ENCODE results near the gene DEDD. TPM values are rescaled to one million over a fixed set of nuclear protein-coding genes. Genes with fewer than 3 reads are reported as not detected.

Gene DEDD
- total RNA-seq, 1 experiment from 2014 or later: 40.4 TPM

- no peaks in the 10 kb centered on the region for H3K9me3 Mint-ChIP-seq (ENCODE audit: low read depth, unreplicated experiment)
- DNase-seq: no peak
- no peak for TF ChIP-seq CTCF (IDR thresholded peaks at IDR 0.05; ENCODE audit: unreplicated experiment)
- no peaks in the 10 kb centered on the region for H3K27me3 Mint-ChIP-seq (ENCODE audit: unreplicated experiment)
- intact Hi-C loops (cut with micrococcal nuclease; ENCODE audit: unreplicated experiment): loop anchor here (5.0 kb wide), 1 partner anchor 32 kb away; the partner anchor contains the start of gene USF1
- CTCF ChIA-PET: interaction anchor here (2.1 kb wide), 1 partner anchor 10 kb away, joined by 4 read pairs; the partner anchor contains the start of gene NECTIN4
- H3K4me3 Mint-ChIP-seq (ENCODE audit: low read depth, unreplicated experiment): no peak overlapping the region
- no TSS peak for BruUV-seq (replicated peaks)
- H3K27ac Mint-ChIP-seq (ENCODE audit: unreplicated experiment): no peak overlapping the region
- peaks cover 49% of the 10 kb centered on the region for H3K4me1 Mint-ChIP-seq (ENCODE audit: low read depth, unreplicated experiment)
- peaks cover 65% of the 10 kb centered on the region for H3K36me3 Mint-ChIP-seq (ENCODE audit: insufficient read depth, unreplicated experiment)
Observed at GRCh38 chr1:161079436-161080110, 52.9 kb downstream of the DEDD start.

GRCh38 chr1:161077426-161077825 is 55.0 kb downstream of the DEDD start:
- Mint-ChIP-seq H3K36me3 (ENCODE audit: insufficient read depth, unreplicated experiment) (peaks cover 59% of the 10 kb centered on the region), H3K9me3 (ENCODE audit: low read depth, unreplicated experiment) (no peaks in the 10 kb centered on the region), H3K4me3 (ENCODE audit: low read depth, unreplicated experiment) (no peak overlapping the region), H3K27me3 (ENCODE audit: unreplicated experiment) (no peaks in the 10 kb centered on the region), H3K27ac (ENCODE audit: unreplicated experiment) (no peak overlapping the region), H3K4me1 (ENCODE audit: low read depth, unreplicated experiment) (peaks cover 28% of the 10 kb centered on the region)
- DNase-seq: no peak
- intact Hi-C loops (cut with micrococcal nuclease; ENCODE audit: unreplicated experiment): no loop called here
- TF ChIP-seq CTCF (IDR thresholded peaks at IDR 0.05; ENCODE audit: unreplicated experiment): no peak
- no TSS peak for BruUV-seq (replicated peaks)
- CTCF ChIA-PET: no interaction called here

- peaks cover 17% of the 10 kb centered on the region for H3K4me1 Mint-ChIP-seq (ENCODE audit: low read depth, unreplicated experiment)
Observed at GRCh38 chr1:161076410-161076809, 56.1 kb downstream of the DEDD start.

GRCh38 chr1:161074676-161075368 is 57.6 kb downstream of the DEDD start:
- intact Hi-C loops (cut with micrococcal nuclease; ENCODE audit: unreplicated experiment): no loop called here
- no TSS peak for BruUV-seq (replicated peaks)
- Mint-ChIP-seq H3K36me3 (ENCODE audit: insufficient read depth, unreplicated experiment) (peaks cover 54% of the 10 kb centered on the region), H3K27me3 (ENCODE audit: unreplicated experiment) (no peaks in the 10 kb centered on the region), H3K9me3 (ENCODE audit: low read depth, unreplicated experiment) (no peaks in the 10 kb centered on the region), H3K4me1 (ENCODE audit: low read depth, unreplicated experiment) (peaks cover 2% of the 10 kb centered on the region), H3K27ac (ENCODE audit: unreplicated experiment) (no peak overlapping the region), H3K4me3 (ENCODE audit: low read depth, unreplicated experiment) (no peak overlapping the region)
- no peak for TF ChIP-seq CTCF (IDR thresholded peaks at IDR 0.05; ENCODE audit: unreplicated experiment)
- CTCF ChIA-PET: interaction anchor here (5.0 kb wide), 1 partner anchor 23 kb away, joined by 56 read pairs; the partner anchor contains the start of gene KLHDC9
- DNase-seq: no peak

More at GRCh38 chr1:161076410-161076809, 56.1 kb downstream of the DEDD start:
- Mint-ChIP-seq H3K9me3 (ENCODE audit: low read depth, unreplicated experiment) (no peaks in the 10 kb centered on the region), H3K27me3 (ENCODE audit: unreplicated experiment) (no peaks in the 10 kb centered on the region), H3K4me3 (ENCODE audit: low read depth, unreplicated experiment) (no peak overlapping the region), H3K27ac (ENCODE audit: unreplicated experiment) (no peak overlapping the region), H3K36me3 (ENCODE audit: insufficient read depth, unreplicated experiment) (peaks cover 59% of the 10 kb centered on the region)
- intact Hi-C loops (cut with micrococcal nuclease; ENCODE audit: unreplicated experiment): no loop called here
- TF ChIP-seq CTCF (IDR thresholded peaks at IDR 0.05; ENCODE audit: unreplicated experiment): no peak
- no peak for DNase-seq
- CTCF ChIA-PET: interaction anchor here (0.5 kb wide), 1 partner anchor 21 kb away, joined by 6 read pairs; no protein-coding TSS in a partner anchor
- no TSS peak for BruUV-seq (replicated peaks)
